NCI-H345 treated with DMSO at 0.1 percent for 48 hours (cell line): ENCODE data around the gene KRT2.

Experiments
- DNase-seq: peaks from one replicate; lab custom pipeline; 2025; ENCODE audit not compliant: unreplicated experiment; lab: John Stamatoyannopoulos, UW

Gene KRT2

GRCh38 chr12:52667509-52667908 lies 15.5 kb upstream of the KRT2 start:
- DNase-seq = no peak

GRCh38 chr12:52666471-52666870 lies 14.5 kb upstream of the KRT2 start:
- DNase-seq = no peak

DNA sequence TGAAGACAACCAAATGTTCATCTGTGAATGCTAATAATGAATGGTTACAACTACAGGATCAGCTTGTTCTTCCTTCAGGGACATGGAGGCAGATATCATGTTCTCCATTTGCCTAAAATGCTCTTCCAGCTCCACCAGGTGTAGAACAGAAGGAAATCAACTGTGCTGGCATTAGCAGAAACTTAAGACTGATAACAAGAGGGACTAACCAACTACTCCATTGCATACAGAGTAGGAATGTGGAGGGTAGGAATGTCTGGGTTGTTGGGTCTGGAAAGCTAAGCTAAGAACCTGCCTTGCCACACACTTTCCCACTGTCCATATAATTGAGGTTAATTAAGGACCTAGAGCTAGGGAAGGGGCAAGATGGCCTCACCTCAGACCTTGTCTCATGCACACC lies 11.4 kb upstream of the KRT2 start:
- no peak for DNase-seq

GRCh38 chr12:52662918-52663229 lies 10.9 kb upstream of the KRT2 start:
- no peak for DNase-seq

DNA sequence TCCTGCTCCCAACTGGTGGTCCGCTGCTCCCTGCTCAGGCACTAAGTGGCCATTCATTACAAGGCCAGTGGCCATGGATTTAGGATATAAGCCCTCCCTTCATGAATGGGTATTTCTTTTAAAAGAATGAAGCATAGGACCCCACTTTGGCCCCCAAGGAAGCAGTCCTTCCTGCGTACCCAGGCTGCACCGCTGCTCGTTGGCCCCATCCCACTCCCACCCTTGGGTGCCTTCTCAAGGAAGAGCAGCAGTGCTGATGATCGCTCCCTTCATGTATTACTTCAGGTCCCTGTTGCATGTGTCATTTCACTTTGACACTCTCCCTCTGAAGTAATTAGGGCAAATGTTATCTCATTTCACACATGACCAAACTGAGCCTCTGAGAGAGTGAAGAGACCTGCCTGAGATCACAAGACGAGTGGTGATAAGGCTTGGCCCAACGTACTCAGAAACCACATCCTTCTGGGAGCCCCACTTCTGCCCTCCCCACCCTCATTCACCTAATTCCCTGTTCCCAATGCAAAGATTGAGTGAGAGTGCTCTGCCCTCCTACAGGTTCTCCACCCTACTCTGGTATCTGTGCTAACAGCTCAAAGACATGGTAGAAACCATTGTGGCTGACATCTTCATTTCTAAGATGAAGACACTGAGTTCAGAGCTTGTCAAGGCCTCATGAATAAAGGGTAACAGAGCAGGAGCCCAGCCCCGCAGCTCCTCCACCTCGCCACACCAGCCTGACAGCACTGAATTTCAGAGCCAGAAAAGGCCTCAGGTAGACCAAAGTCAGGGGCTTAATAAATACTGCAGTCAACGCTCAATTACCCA lies 10.3 kb upstream of the KRT2 start:
- DNase-seq = no peak

DNA sequence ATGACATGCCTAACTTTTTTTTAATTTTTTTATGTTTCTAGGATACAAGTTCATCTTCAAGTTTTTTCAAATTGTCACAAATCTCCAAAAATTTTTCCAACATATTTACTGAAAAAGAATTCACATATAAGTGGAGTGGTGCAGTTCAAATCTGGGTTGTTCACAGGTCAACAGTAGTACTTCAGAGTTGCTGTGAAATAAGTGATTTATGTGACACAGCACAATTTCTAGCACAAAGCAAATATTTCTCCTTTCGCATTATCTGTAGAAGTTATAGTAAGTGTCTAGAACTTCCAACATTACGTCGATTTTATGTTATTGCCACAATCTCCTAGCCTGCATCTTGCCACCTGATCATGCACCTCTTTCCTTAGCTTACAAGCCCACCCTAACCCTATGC lies 9.7 kb upstream of the KRT2 start:
- no peak for DNase-seq

GRCh38 chr12:52660934-52661499 lies 9.0 kb upstream of the KRT2 start:
- DNase-seq = no peak

GRCh38 chr12:52659951-52660350 lies 7.9 kb upstream of the KRT2 start:
- no peak for DNase-seq

GRCh38 chr12:52659395-52659794 lies 7.4 kb upstream of the KRT2 start:
- no peak for DNase-seq

GRCh38 chr12:52658196-52658595 lies 6.2 kb upstream of the KRT2 start:
- no peak for DNase-seq

GRCh38 chr12:52657250-52657902 lies 5.4 kb upstream of the KRT2 start:
- no peak for DNase-seq

DNA sequence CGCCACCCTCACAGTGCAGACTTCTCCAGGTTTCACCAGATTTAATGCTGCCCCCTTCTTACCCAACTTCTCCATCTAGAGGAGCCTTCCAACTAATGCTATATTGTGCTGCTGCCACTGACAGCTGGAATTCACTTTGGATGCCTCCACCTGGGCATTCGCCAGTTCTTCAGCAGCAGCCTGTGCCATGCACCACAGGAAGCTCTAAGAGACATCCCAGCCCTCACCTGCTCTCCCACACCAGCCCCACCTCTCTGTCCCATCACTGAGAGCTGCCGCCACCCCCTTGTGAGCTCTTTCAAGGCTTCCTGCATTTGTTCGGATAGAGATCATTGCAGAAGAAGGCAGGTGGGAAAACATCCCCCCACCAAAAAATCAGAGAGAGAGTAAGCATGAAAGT lies 4.6 kb upstream of the KRT2 start:
- no peak for DNase-seq

- DNase-seq = no peak
Observed at GRCh38 chr12:52655720-52656124, 3.7 kb upstream of the KRT2 start.

GRCh38 chr12:52655251-52655650 lies 3.2 kb upstream of the KRT2 start:
- no peak for DNase-seq

DNA sequence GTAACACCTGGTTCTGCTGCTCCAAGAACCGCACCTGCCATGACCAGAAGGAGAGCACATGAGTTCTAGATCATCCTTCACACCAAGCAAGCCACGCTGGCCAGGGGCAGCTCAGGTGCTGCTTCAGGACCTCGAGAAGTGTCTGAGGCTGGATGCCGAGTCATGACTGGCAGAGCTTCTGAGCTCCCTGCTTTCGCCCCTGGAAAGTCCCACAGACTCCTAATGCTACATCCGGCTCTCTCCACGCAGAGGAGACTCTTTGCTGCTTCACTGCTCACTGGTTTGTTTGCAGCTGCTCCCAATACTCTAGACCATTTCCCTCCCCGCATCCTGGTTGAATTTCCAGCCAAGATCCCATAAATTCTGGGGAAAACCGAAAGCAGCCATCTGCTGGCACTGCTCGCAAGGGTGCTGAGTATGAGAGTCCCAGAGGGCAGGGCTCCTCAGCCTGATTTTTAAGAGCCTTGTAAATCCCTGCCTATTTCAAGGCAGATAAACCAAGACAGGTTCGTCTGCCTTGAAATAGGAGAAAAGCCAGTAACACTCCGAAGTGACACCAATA lies 1.4 kb downstream of the KRT2 start:
- no peak for DNase-seq

GRCh38 chr12:52649066-52649465 lies 2.9 kb downstream of the KRT2 start:
- no peak for DNase-seq

- no peak for DNase-seq
Observed at GRCh38 chr12:52648012-52648550, 3.9 kb downstream of the KRT2 start.

- no peak for DNase-seq
Observed at GRCh38 chr12:52647601-52648000, 4.4 kb downstream of the KRT2 start.

DNA sequence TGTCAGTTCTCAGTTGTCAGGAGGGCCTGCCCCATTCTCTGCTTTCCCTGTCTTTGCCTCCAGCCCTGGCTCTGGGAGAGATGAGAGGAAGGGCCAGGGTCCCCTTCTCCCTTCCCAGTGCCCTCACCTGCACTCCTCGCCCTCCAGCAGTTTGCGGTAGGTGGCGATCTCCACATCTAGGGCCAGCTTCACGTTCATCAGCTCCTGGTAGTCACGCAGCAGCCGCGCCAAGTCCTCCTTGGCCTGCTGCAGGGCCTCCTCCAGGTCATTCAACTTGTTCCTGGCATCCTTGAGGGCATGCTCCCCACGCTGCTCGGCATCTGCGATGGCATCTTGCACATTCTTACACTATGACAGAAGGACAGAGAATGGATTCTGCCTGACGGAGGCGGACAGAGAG lies 5.4 kb downstream of the KRT2 start:
- no peak for DNase-seq

DNA sequence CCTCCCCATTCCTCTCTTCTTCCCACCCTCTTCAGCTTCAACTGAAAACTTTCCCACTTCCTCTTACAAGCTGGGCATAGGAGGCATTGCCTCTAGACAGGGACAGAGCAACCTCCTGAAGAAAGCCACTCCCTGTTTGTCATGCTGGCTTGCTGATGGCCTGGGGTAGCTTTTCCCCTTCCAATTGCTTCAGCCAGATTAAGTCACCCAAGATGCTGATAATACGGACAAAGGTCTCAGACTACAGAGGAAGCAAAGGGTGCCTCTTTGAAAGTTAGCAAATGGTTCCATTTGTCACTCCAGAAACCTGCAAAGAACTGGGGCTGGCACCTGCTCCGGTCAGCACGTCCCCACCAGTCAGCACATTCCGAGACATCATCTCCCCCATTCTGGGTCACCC lies 6.0 kb downstream of the KRT2 start:
- DNase-seq = no peak

DNA sequence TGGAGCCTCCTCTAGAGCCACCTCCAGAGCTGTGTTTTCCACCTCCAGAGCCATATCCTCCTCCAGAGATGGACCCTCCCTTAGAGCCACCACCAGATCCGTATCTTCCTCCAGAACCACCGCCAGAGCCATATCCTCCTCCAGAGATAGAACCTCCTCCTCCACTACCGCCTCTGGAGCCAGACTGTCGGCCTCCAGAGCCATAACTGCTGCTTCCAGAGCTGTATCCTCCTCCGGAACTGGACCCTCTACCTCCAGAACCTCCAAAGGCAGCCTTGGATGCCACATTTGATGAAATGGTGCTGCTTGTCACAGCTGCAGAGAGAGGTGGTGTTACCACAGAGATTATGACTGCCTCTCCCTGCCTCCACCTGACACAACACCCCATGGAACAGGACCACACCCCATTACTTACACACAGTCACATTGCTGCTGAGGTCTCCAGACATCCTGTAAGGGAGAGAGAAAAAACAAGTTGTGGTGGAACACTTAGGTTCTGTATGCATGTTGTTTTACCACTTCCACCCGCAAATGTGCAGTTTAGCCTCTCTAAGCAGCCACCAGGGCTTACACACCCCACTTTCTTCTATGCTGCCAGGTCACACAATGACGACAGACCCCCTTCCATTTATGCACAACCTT lies 6.8 kb downstream of the KRT2 start:
- DNase-seq = no peak

- DNase-seq = no peak
Observed at GRCh38 chr12:52644078-52644415, 8.0 kb downstream of the KRT2 start.
